ENCODE results near the gene NAA15.
"Not testable (repeated sequence)": the region's sequence is repeated elsewhere in the genome, so short reads cannot be mapped to it uniquely, and the experiment has no call there.

NAA15 gene

DNA sequence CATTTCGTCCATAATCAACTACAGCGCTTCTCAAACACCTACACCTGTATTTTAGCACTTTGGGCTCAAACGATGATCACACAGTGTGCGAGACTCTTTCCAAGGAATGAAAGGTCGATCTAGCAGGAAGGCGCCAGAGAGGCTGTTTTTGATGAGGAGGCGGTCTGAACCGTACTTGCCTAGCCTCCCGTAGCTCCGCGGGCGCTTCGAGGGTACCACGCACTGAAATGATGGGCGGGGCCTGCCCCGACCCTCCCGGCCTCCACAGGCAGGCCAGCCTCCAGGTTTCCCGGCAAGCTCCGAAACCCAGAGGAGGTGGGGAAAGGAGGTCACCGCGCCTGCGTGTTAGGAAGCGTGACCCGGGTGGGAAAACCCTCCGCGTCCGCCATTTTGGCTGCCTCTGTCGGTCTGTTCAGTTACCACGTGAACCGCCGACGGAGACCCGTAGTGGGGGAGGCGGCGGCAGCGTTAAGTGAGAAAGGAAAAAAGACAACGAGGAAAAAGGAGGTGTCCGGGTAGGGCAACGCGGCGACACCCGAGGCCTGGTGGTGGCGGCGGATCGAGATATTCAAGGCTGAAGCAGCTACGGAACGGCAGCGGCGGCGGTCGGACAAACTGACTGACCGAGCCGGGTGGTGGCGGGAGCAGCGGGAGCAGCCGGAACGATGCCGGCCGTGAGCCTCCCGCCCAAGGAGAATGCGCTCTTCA, at the start of gene NAA15:
TSS of gene NAA15 (plus strand) at position 393 of the 708 bp plus-strand sequence. CDS start at position 666, 273 bp downstream.
- peak; percentile 98 for DNase-seq

- DNase-seq, result no peak
Observed at GRCh38 chr4:139253046-139253445, 48.3 kb upstream of the NAA15 start.

- DNase-seq, result no peak
Observed at GRCh38 chr4:139253713-139254112, 47.6 kb upstream of the NAA15 start.

DNA sequence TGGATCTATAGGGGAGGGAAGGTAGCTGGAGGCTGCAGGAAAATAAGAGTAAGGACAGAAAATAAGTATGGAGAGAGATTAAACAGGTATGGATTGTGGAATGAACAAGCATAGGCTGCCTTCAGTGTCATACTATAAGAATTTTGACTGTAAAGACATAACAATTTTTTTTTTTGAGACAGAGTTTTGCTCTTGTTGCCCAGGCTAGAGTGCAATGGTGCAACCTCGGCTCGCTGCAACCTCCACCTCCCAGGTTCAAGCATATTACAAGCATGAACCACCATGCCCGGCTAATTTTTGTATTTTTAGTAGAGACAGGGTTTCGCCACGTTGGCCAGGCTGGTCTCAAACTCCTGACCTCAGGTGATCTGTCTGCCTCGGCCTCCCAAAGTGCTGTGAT, 45.7 kb upstream of the NAA15 start:
- not testable (repeated sequence) for DNase-seq

- DNase-seq, result no peak
Observed at GRCh38 chr4:139256349-139256748, 45.0 kb upstream of the NAA15 start.

DNA sequence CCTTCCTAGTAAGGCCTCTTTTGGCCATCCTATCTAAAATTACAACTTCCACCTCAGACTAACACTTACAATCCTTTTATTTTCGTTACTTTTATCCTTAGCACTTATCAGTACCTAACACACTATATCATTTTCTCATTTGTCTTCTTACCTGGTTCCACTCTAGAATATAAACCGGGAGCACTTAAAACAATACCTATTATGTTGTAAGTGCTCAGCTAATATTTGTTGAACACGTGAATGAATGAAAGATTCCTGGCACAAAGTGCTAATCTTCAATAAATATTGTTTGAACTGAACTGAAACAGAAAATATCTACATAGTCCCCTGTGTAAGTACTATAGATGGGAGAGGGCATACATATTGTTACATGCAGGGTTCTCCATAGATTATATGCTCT, 35.7 kb upstream of the NAA15 start:
- no peak for DNase-seq

DNA sequence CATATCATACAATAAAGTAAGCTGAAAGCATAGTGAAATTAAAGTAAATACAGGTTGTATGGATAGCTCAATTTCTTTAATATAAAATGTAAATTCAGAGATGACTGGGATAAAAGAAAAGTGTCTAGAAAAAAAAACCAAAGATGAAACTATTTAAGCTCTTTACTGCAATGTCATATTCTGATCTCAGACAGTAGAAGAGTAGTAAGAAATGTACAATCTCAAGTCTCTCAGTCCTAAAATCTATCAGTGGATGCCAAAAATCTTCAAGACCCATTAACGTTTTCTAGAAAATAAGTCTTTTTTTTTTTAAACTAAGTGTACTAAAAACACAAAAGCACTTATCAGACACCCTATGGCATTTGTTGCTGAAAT, 35.1 kb upstream of the NAA15 start:
- no peak for DNase-seq

DNA sequence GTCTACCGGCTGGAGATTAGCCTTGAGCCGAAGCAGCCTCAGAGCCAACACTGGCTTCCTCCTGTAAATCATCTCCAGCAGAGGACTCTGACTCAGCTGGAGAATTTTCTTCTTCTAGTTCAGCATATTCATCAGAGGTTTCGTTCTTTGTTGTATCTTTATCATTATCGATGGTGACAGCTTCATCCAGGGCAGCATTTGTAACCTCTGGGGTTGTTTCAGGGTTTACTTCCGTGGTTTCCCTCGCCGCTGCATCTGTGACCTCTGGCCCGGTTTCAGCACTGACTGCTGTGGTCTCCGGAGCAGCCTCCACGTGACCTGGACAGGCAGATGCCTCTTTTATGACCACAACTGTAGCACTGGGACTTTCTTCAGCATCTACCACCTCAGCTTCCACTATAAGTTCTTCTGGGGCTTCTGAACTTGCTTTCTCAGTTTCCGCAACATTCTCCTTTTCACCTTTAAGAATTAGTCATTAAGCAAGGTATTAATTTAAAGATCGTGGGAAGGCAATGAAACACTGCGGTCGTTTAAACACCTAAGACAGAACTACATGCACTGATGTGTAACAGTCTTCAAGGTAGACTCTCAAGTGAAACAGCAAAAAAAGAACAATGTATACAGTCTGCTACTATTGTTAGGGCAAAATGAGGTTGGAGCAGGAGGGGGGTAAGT, 34.6 kb upstream of the NAA15 start:
- peak; percentile 80 for DNase-seq

DNA sequence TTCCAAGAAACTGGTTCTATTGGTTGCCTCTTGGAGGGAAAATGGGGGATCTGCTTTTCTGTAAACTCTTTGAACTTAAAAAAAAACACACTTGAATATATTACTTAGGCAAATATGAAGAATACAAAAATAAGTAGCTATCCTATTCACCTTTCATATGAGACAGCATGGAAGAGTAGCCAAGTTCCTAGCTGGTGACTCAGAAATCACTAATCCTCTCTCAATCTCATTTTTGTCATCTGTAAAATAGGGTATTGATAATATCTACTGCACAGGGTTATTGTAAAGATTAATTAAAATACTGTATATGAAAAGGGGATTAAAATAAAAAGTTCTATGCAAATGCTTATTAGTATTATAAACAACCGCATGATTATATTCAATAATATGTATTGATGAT, 34.0 kb upstream of the NAA15 start:
- DNase-seq, result no peak

- DNase-seq, result no peak
Observed at GRCh38 chr4:139273835-139274234, 27.5 kb upstream of the NAA15 start.

DNA sequence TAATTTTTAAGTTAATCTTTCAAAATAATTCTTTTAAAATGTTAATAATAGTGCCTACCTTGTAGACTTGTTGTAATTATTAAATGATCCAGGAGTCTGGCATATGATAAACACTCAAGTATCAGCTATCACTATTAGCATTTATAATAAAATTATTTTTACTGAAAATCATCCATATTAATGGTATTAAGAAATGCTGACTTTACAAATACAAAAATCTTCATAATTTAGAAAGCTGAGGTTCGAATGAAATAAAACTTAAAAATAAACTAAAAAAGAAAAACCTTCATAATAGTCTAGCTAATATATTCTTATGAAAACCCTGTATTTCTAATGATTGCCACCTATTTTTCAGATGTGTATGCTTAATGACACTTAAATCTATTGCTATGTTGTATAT, 26.5 kb upstream of the NAA15 start:
- DNase-seq, result no peak

DNA sequence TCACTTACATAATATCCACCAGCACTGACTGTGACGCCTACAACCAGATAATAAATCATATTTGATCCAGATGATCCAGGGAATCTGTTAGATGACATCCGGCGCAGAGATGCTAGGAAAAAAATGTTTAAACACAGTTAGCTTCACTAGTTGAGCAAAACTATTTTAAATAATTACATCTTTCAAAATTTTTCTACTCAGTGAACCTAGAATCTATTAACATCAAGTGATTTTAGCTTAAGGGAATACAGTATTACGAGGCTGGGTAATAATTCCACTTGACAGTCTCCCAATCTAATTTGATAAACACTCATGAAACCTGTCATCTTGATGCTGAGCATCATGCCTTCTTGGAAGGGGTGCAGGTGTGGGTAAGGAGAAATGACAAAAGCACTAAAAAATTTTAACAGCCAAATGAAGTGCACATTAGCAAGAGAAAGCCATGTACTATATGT, 26.0 kb upstream of the NAA15 start:
- DNase-seq, result no peak

DNA sequence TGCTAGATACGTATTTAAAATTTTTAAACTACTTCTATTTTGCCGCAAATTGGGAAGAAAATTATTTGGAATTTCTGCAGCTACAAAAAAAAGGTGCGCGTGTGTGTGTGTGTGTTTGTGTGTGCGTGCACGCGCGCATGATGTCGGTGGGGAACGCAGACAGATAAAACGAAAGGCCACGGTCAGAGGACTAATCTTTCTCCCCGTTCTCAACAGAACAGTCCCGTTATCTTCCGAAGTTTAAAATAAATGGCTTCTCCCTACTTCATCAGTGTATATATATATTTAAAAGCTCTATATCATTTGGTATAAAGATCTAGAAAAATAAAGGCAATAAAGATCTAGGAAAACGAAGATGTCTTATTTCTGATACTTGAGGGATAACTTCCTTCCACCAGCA, 22.8 kb upstream of the NAA15 start:
- DNase-seq, result no peak

- no peak for DNase-seq
Observed at GRCh38 chr4:139278912-139279759, 22.2 kb upstream of the NAA15 start.

DNA sequence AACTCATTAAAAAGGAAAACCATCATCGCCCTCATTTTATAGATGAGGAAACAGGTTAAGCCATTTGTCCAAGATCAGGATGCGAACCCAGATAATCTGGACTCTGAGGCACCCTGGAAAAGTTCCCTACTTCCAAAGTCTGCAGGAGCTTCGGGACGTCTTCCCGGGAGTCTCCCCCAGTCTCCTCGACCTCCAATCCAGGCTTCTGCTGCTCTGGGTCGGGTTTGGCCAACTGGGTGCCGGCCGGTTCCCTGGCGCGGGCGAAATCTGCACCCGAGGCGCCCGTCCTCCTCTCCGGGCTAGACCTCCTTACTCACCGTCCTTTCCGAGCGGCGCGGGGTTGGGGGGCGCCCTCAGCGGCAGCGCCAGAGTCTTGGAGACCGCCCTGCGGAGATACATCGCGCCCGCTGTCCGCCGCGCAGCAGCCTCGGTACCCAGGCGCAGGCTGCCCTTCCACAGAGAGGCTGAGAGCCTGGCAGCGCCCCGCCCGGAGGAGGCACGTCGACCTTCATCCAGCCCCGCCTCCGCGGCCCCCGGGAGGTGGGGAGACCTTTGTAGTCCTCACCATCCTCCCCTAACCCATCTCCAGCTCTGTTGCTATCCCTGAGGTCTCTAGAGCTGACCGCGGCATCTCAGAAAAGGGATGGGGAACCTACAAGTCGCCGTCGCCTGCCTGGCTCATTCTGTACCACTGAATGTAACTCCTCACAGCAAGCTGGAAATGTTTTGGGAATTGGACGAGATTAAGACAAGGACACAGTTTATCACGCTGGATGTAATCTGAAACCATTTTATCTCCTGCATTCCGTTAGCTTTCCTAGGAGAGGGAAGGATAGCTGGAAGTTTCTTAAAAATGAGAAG, 21.3 kb upstream of the NAA15 start, which contains the start of gene MGARP:
TSS of gene MGARP (minus strand) at position 466 of the 861 bp plus-strand sequence. CDS start at position 399, 67 bp downstream.
- no peak for DNase-seq

GRCh38 chr4:139282065-139282720, 19.1 kb upstream of the NAA15 start:
- no peak for DNase-seq

DNA sequence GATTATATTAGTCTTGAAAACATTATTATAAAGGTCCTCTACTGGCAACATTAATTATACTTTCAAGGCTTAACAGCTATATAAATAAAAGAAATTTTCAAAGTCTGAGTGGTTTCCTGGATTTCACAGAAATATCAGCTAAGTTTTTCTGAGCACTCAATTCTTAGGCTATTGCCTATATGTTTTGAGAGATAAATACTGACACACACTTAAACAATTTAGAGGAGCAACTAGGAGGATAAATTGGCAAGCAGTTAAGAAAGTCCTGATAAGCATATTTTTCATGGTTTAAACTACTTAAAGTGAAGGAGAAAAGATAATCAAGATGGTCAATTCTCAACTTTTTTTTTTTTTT, 18.6 kb upstream of the NAA15 start:
- no peak for DNase-seq

DNA sequence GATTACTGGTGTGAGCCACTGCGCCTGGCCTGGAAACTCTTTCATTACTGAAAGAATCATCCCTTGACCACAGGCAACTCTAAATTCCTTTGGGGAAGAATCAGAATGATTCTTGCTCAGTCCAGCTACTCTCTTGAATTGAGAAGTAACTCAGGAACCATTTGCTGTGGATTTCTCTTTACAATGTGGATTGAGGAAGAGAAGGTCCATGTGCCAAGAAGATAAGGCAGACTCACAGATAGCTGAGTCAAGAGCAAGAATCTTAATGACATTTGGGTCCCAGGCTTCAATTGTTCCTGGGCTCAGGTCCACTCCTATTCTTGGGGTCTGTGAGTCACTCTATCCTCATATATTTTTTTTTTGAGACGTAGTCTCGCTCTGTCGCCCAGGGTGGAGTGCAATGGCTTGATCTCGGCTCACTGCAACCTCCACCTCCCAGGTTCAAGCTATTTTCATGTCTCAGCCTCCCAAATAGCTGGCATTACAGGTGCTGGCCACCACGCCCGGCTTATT, 15.1 kb upstream of the NAA15 start:
- DNase-seq, result no peak

GRCh38 chr4:139295206-139295941, 5.9 kb upstream of the NAA15 start:
- peak; percentile 96 for DNase-seq

DNA sequence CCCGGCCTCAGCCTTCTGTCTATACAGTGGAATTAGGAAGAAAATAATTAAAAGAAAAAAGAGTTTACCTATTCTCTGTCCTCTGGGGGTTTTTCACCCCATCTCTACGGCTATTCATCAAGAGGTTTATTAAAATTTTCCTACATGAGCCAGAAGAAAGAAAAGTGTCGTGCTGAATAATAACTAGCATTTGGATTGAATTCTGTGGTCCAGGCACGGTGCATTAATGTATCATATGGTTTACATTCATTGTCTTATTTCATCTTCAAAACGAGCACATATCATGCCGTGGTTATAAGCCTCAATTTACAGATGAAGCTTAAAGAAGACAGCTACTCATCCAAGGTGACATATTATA, 5.4 kb upstream of the NAA15 start:
- DNase-seq, result no peak

GRCh38 chr4:139297001-139297410, 4.3 kb upstream of the NAA15 start:
- DNase-seq, result no peak

Measured in CD4-positive, alpha-beta T cell treated with Interleukin-21 for 1 hour (primary cell).